Mucosa of rectum (tissue), 2 donors: Measurements from ENCODE around the gene SLC22A6.

Source experiments
- H3K27ac ChIP-seq, 2 donors: one replicate each; pipeline ENCODE4 v1.7.0; 2013; ENCODE audit warnings: inconsistent platforms in 2 of 2, low read depth in 2 of 2, low read length in 2 of 2
- H3K27me3 ChIP-seq, 2 donors: one replicate each; pipeline ENCODE4 v1.7.0; 2013; ENCODE audit warnings: low read length in 2 of 2; ENCODE audit not compliant: control insufficient read depth in 2 of 2, insufficient read depth in 2 of 2
- H3K36me3 ChIP-seq, 2 donors: one replicate each; pipeline ENCODE4 v1.7.0; 2013; ENCODE audit warnings: low read length in 2 of 2; ENCODE audit not compliant: control insufficient read depth in 2 of 2, insufficient read depth in 2 of 2
- H3K4me1 ChIP-seq, 2 donors: one replicate each; pipeline ENCODE4 v1.7.0; 2013; ENCODE audit warnings: low read length in 2 of 2, mild to moderate bottlenecking in 1 of 2; ENCODE audit not compliant: control insufficient read depth in 2 of 2, insufficient read depth in 2 of 2
- H3K4me3 ChIP-seq, 2 donors: one replicate each; pipeline ENCODE4 v1.7.0; 2013; ENCODE audit warnings: low read length in 2 of 2
- H3K9ac ChIP-seq, 2 donors: one replicate each; pipeline ENCODE4 v1.7.0; 2013; ENCODE audit warnings: low read length in 2 of 2, low read depth in 1 of 2, mild to moderate bottlenecking in 1 of 2
- H3K9me3 ChIP-seq, 2 donors: one replicate each; pipeline ENCODE4 v1.7.0; 2013; ENCODE audit warnings: low read length in 2 of 2; ENCODE audit not compliant: control insufficient read depth in 2 of 2
- donor health status: healthy.
- donor health status: Normal muscosa, but diverticular disease.

SLC22A6 gene, protein sequence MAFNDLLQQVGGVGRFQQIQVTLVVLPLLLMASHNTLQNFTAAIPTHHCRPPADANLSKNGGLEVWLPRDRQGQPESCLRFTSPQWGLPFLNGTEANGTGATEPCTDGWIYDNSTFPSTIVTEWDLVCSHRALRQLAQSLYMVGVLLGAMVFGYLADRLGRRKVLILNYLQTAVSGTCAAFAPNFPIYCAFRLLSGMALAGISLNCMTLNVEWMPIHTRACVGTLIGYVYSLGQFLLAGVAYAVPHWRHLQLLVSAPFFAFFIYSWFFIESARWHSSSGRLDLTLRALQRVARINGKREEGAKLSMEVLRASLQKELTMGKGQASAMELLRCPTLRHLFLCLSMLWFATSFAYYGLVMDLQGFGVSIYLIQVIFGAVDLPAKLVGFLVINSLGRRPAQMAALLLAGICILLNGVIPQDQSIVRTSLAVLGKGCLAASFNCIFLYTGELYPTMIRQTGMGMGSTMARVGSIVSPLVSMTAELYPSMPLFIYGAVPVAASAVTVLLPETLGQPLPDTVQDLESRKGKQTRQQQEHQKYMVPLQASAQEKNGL

DNA sequence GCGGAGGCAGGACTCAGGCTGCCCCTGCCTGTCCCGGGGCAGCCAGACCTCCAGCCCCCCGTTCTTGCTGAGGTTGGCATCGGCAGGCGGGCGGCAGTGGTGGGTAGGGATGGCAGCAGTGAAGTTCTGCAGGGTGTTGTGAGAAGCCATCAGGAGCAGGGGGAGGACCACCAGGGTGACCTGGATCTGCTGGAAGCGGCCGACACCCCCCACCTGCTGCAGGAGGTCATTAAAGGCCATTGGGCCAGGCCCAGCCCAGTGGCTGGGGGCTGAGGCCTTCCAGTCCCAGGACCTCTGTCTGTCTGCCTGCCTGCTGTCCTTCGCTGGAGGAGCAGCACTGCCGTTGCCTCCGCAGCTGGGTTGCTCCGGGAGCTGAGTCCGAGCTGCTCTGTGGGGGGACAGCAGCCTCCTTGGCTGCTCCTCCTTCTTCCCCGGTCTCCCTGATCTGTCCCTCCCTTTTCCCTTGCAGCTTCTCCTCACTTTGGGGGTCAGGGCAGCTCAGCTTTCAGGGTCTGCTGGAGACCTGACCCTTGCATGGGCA, at the start of gene SLC22A6:
Gene SLC22A6 (minus strand): TSS at position 517 of the 541 bp plus-strand sequence. CDS start 277 bp downstream, at position 240.
- Histone ChIP-seq H3K9me3 (no peaks in the 10 kb centered on the region), H3K36me3 (no peaks in the 10 kb centered on the region), H3K4me1 (no peaks in the 10 kb centered on the region), H3K4me3 (no peak within 1 kb of the TSS), H3K9ac (no peak within 1 kb of the TSS), H3K27me3 (peaks cover 0 to 4% of the 10 kb centered on the region in 2 donors), H3K27ac (no peak within 1 kb of the TSS)

DNA sequence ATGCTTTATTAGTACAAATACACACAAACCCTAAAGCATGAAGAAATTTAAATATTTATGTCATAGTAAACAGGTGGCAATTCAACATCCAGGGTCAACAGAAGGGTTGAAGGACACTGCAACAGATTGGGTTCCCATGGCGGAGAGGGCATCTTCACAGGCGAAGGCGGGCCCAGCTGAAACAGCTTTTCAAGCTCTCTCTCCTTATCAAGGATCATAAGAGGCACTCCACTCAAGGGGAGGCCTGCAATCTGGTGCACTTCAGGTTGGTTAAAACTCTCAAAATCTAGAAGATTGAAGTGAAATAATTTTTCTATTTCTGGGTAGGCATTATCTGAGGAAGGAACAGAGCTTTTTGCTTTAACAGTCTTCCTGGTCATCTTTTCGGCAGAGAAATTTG, 47.7 kb upstream of the SLC22A6 start:
- Histone ChIP-seq H3K27me3 (peaks cover 0 to 7% of the 10 kb centered on the region in 2 donors), H3K27ac (no peak overlapping the region), H3K9me3 (no peaks in the 10 kb centered on the region), H3K36me3 (no peaks in the 10 kb centered on the region), H3K4me3 (no peak overlapping the region), H3K9ac (no peak overlapping the region), H3K4me1 (peaks cover 2 to 4% of the 10 kb centered on the region in 2 donors)

DNA sequence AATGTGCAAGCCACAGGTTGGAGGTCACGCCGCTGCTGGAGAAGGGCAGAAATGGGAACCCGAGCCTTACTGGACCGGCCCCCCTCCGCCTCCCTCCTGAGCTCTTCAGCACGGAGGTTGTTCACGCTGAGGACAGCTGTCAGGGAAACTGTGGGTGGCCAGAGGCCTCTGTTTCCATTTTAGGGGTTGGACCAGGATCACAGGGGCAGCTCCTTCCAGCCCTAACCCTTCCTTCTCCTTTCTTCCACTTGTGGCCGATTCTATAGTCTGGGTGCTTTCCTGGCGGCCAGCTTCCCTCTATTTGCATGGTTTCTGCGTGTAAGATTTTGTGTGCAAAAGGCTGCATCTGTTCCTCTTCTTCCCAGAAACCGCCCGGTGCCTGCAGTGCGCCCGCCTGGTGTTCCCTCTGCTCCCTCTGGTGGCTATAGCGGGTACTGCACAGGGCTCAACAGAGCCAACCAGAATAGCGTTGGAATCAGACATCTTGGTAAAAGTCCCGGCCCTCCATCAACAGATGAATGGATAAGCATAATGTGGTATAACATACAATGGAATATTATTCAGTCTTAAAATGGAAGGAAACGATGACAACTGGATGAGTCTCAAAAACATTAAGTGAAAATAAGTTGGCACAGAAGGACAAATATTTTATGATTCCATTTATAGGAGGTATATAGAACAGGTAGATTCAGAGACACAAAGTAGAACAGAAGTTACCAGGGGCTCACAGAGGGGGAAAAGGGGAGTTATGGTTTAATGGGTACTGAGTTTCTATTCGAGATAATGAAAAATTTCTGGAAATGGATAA, 39.3 kb upstream of the SLC22A6 start:
- Histone ChIP-seq H3K27ac (no peak overlapping the region), H3K4me3 (peak overlapping the region in 1 of 2 donors; percentile 5), H3K4me1 (peaks cover 0 to 3% of the 10 kb centered on the region in 2 donors), H3K27me3 (peaks cover 6 to 10% of the 10 kb centered on the region in 2 donors), H3K9ac (no peak overlapping the region), H3K36me3 (no peaks in the 10 kb centered on the region), H3K9me3 (no peaks in the 10 kb centered on the region)

DNA sequence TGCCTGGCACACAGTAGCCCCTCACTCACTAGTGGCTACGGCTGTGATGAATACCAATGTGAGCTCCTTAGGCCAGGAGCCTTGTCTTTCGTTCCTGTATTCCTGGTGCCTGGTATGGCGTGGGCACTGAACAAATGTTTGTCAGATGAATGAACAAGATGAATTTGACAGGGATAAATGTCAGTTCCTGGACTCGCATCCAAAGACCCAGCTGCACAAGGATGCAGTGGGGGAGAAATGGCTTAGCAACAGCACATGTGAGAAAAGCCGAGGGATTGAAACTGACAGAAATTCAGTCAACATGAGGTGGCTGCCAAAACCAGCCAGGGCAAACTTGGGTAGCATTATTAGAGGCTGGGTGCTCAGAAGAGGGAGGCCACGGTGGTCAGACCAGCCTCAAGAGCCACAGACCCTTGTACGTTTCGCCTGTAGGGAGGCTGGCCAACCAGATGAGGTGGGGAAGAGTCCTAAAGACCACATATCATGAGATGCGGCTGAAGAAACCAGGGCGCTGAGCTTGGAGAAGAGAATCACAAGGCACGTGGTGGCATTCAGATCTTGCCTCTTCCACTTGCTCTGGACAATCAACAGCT, 38.6 kb upstream of the SLC22A6 start:
- Histone ChIP-seq H3K27ac (no peak overlapping the region), H3K4me3 (peak overlapping the region in 1 of 2 donors; percentile 5), H3K9ac (no peak overlapping the region), H3K36me3 (no peaks in the 10 kb centered on the region), H3K27me3 (peaks cover 6 to 10% of the 10 kb centered on the region in 2 donors), H3K4me1 (peaks cover 0 to 3% of the 10 kb centered on the region in 2 donors), H3K9me3 (no peaks in the 10 kb centered on the region)

DNA sequence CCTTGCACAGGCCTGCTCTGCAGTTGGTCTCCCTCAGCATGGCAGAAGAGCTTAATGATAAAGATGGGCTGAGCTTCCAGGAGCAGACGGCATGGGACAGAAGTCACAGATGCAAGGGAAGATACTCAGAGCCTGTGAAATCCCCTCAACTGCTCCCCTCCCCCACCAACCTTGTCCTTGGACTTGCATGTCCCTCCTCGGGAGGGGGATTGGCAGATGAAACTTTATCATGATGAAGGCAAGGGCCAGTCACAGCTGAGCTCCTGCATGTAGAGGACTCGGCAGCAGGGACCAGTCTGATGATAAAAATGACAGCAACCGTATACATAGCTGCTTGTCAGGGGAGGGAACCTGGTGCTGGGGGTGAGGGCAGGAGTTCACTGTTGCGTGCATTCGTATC, 37.7 kb upstream of the SLC22A6 start:
- Histone ChIP-seq H3K27me3 (peaks cover 6 to 8% of the 10 kb centered on the region in 2 donors), H3K4me3 (no peak overlapping the region), H3K9me3 (no peaks in the 10 kb centered on the region), H3K9ac (no peak overlapping the region), H3K4me1 (peaks cover 0 to 3% of the 10 kb centered on the region in 2 donors), H3K36me3 (no peaks in the 10 kb centered on the region), H3K27ac (no peak overlapping the region)

DNA sequence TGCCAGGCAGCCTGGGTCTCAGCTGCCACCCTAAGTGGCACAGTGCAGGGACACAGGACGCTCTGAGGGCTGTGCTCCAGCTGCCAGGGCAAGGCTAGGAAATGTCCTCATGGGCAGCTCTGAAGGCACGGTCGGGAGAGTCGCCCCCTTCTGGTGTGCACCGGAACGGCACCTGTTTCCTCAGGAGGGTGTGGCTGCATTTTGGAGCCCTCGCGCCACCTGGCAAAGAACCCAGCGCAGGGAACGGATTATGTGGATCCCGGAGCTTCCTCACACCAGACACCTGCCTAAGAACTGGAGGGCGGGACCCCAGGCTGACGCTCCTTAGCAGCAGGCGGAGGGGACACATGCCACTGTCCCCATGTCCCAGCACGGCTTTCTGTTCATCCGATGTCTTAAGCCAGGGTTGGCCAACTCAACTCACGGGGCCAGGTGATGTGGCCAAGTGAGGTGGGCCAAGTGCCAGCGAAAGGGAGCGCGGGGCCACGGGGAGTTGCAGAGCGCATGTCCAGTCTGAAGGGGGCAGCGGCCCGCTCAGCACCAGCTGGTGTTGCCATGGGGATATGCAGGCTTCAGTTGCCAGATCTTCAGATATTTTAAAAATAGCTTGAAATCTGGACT, 36.0 kb upstream of the SLC22A6 start:
- H3K27ac ChIP-seq: no peak overlapping the region
- H3K36me3 ChIP-seq: no peaks in the 10 kb centered on the region
- H3K4me3 ChIP-seq: no peak overlapping the region
- H3K4me1 ChIP-seq: peaks cover 0 to 3% of the 10 kb centered on the region in 2 donors
- peaks cover 6 to 8% of the 10 kb centered on the region in 2 donors for H3K27me3 ChIP-seq
- H3K9ac ChIP-seq: no peak overlapping the region
- no peaks in the 10 kb centered on the region for H3K9me3 ChIP-seq

DNA sequence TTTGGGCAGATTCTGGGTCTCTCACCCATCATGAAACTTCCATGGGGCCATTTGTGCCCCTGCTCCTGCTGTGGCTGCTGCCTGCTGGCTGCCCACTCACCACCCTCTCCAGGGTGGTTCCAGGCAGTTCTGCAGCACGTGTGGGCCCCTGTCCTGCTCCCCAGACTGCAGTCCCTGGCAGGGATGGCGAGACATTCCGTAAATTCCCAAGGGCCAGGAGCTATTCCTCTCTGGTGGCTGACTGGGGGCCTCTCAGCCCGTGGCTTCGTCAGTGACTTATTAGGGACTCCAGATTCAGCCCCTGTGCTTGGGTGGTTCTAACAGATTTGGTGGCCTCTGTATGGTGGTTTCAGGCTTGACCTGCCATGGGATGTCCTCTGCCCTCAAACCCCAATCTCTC, 34.7 kb upstream of the SLC22A6 start:
- no peaks in the 10 kb centered on the region for H3K36me3 ChIP-seq
- no peaks in the 10 kb centered on the region for H3K9me3 ChIP-seq
- peaks cover 0 to 3% of the 10 kb centered on the region in 2 donors for H3K4me1 ChIP-seq
- no peak overlapping the region for H3K4me3 ChIP-seq
- no peak overlapping the region for H3K27ac ChIP-seq
- no peak overlapping the region for H3K9ac ChIP-seq
- peaks cover 3 to 8% of the 10 kb centered on the region in 2 donors for H3K27me3 ChIP-seq

DNA sequence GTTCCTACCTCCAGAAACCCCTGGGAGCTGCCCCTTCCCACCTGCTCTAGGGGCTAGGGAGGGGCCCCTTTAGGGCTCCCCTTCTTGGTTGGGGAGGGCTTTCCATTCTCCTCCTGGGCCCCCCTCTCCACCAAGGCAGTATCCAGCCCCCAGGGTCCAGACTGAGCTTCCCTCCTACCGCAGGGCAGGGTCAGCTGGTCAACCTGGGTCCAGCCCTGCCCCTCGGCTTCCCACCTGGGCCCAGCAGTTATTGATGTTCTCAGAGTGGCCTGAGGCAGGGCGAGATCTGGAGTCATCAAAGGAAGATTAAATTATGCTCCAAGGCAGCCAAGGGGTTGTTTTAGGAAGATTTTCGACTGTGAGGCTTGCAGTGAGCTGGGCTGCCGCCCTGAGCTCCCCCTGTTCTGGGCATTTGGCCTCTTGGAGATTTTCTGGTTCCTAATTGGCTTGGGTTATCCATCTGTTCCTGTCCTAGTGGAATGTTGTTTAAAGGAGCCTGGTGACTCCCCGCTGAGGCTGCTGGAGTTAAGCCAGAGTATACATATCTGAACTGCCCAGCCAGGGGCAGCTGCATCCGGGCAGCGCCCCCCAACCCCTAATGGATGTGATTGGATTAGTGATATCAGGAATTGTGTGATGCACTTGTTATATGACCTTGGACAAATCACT, 32.7 kb upstream of the SLC22A6 start:
- Histone ChIP-seq H3K27me3 (peaks cover 3 to 8% of the 10 kb centered on the region in 2 donors), H3K4me1 (no peaks in the 10 kb centered on the region), H3K9me3 (no peaks in the 10 kb centered on the region), H3K4me3 (no peak overlapping the region), H3K9ac (no peak overlapping the region), H3K36me3 (no peaks in the 10 kb centered on the region), H3K27ac (no peak overlapping the region)

DNA sequence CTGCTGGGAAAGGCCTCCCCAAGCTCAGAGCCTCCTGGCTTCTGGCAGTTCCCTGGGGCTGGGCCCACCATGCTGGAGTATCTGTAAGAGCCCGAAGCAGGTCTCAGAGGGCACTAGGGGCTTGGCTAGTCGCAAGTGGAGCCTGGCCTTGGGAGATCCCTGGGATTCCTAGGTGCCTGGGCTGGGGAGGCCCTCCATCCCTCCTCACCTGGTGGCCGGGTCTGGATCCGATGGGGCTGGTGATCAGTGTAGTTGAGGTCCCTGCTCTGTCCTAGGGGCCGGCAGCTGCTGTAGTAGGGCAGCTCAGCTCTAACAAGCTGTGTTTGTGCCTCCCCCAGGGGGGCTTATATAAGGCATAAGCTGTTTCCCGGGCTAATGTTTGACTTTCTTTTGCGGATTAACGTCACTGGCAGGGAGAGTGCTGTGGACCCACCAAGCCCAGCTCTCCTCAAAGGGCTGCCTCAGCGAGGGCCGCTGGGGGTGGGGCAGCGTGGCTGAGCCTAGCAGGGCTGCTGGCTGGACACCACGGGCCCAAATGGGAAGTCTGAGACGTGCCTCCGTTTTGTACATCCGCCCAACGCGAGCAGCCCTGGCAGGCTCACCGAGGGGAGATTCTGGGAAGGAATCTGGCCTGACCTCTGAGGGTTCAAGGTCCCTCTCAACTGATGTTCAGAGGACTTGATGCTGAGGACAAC, 30.9 kb upstream of the SLC22A6 start, which contains the start of gene SLC22A8:
Gene SLC22A8 (minus strand): TSS at position 321 of the 695 bp plus-strand sequence. CDS start 883 bp downstream, outside the sequence.
- no peaks in the 10 kb centered on the region for H3K36me3 ChIP-seq
- no peaks in the 10 kb centered on the region for H3K4me1 ChIP-seq
- no peaks in the 10 kb centered on the region for H3K9me3 ChIP-seq
- H3K9ac ChIP-seq: no peak within 1 kb of the TSS
- no peaks in the 10 kb centered on the region for H3K27me3 ChIP-seq
- H3K27ac ChIP-seq: no peak within 1 kb of the TSS
- no peak within 1 kb of the TSS for H3K4me3 ChIP-seq
